GM18508 (cell line): ENCODE data around the gene ARHGEF28.

Source experiments
- ATAC-seq: cut with Tn5 transposase; IDR thresholded peaks from one replicate; pipeline ENCODE4 v1.9.1; 2021; ENCODE audit warnings: moderate number of reproducible peaks; ENCODE audit not compliant: insufficient read depth, unreplicated experiment

The ARHGEF28 gene

DNA sequence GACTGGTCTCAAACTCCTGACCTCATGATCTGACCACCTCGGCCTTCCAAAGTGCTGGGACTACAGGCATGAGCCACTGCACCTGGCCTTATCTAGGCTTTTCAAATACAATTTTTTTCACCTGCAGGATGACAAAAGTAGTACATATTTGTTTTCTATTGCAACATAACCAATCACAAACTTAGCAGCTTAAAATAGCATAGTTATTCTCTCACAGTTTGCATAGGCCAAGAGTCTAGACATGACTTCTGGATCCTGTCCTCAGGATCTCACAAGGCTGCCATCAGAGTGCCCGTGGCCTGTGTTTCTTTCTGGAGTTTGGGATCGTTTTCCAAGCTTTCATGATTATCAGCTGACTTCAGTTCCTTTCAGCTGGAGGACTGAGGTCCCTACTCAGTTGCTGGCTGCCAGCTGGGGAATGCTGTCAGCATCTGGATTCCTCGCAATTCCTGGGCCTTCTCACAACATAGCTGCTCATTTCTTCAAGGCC is 348.9 kb downstream of the ARHGEF28 start:
- ATAC-seq = no peak

GRCh38 chr5:73975845-73976244 is 349.8 kb downstream of the ARHGEF28 start:
- no peak for ATAC-seq

GRCh38 chr5:73977146-73977545 is 351.1 kb downstream of the ARHGEF28 start:
- no peak for ATAC-seq

DNA sequence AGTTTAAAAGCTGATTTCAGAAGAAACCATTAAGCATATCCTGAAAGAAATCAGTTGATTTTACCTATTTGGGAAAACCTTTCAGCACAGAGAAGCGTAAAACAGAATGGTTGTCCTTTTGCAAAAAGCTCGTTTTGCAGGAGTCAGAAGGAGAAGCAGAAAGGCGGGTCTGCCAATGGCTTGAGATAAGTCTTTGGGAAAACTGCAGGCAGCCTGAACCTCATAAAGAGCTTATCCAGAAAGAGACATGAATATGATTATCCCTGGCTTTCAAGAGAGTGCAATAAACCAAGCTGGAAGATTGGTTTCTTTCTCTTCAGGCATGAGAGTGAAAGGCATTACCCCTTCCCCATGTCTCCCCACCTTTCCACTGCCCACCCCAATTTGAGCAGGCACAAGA is 353.3 kb downstream of the ARHGEF28 start:
- no peak for ATAC-seq

DNA sequence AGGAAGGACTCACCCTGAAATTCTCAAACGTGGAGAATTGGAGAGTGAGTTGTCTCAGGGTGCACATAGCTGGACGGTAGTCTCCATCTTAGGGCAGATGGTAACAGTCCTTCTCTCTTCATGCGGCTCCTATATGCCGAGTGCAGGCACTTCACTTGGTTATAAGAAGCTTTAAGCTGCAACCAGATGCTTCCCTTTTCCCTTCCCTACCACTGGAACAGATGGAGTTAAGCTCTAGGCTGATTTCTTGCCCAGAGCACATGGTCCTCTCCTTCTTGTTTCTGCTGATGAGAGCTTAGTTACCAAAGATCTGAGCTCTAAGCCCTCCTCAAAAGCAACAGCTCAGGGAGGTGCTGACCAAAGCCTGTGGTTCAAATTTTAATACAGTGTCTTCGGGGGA is 355.7 kb downstream of the ARHGEF28 start:
- no peak for ATAC-seq

- ATAC-seq = no peak
Measured at GRCh38 chr5:73983644-73984043, 357.6 kb downstream of the ARHGEF28 start.

- no peak for ATAC-seq
Measured at GRCh38 chr5:73985145-73985544, 359.1 kb downstream of the ARHGEF28 start.

DNA sequence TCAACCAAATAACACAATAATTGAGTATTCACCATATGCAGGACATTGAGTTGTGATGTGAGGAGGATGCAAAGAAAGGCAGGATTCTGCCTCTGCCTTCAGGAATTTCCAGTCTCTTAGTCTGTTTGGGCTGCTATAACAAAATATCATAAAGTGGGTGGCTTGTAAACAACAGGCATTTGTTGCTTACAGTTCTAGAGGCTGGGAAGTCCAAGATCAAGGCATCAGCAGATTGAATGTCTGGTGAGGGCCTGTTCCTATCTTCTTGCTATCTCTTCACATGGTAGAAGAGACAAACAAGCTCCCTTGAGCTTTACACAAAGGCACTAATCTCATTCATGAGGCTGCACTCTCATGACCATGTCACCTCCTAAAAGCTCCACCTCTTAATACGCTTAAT is 360.7 kb downstream of the ARHGEF28 start:
- ATAC-seq = no peak

DNA sequence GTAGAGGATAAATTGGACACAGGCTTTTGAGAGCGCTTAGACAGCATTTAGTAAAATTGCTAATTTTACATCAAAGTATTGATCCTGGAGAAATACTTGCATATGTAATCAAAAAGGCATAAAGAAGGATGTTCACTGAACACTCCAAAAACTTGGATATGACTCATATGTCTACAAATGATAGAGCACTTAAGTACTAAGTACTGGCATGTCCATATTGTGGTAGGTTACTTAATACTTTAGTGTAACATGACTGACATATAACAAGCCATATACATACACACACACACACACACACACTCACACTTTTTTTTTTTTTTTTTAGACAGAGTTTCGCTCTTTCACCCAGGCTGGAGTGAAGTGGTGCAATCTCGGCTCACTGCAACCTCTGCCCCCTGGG is 361.9 kb downstream of the ARHGEF28 start:
- ATAC-seq = no peak

DNA sequence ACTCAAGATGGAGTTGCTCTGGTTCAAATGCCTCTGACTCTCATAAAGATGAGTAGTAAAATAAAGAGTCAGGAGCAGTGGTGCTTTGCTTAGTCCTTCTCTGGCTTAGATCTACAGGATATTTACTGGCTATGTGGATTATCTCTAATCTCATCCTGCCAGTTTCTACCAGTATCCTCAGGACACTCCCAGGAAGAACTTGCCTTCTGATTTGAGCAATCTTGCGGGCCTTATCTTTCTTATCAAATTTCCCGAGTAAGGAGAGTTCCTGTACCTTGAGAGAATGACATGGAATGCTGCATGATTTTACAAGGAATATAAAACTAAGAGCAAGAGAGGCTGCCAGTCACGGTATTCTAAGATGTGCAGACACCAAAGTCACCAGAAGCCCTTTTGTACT is 364.0 kb downstream of the ARHGEF28 start:
- ATAC-seq = no peak
